Neuronal stem cell (in vitro differentiated cells): ENCODE results near the gene UCHL1.
"Not testable (repeated sequence)": the region's sequence is repeated elsewhere in the genome, so short reads cannot be mapped to it uniquely, and the experiment has no call there.

Experiments
- DNase-seq: peaks from one replicate; pipeline ENCODE4 v3.0.0-alpha.2; 2013; ENCODE audit warnings: low spot score
- H2AFZ ChIP-seq: one replicate; pipeline ENCODE4 v1.6.1; 2013; ENCODE audit warnings: mild to moderate bottlenecking, low read length, inconsistent platforms
- H2AK5ac ChIP-seq: 2 replicates; pipeline ENCODE4 v1.6.1; 2013; ENCODE audit warnings: low read depth, mild to moderate bottlenecking, inconsistent platforms, low read length, moderate library complexity, mixed read lengths
- H2BK120ac ChIP-seq: 2 replicates; pipeline ENCODE4 v1.6.1; 2013; ENCODE audit warnings: low read depth, mild to moderate bottlenecking, inconsistent platforms, low read length, moderate library complexity, mixed read lengths
- H2BK12ac ChIP-seq: one replicate; pipeline ENCODE4 v1.6.1; 2013; ENCODE audit warnings: low read length, inconsistent platforms
- H2BK15ac ChIP-seq: 2 replicates; pipeline ENCODE4 v1.6.1; 2013; ENCODE audit warnings: mild to moderate bottlenecking, low read length, inconsistent platforms, mixed read lengths
- H2BK5ac ChIP-seq: one replicate; pipeline ENCODE4 v1.6.1; 2013; ENCODE audit warnings: inconsistent platforms, mild to moderate bottlenecking, low read length, moderate library complexity
- H3K14ac ChIP-seq: one replicate; pipeline ENCODE4 v1.6.1; 2013; ENCODE audit warnings: low read length, inconsistent platforms
- H3K18ac ChIP-seq: 2 replicates; pipeline ENCODE4 v1.6.1; 2013; ENCODE audit warnings: low read length, inconsistent platforms
- H3K23ac ChIP-seq: 2 replicates; pipeline ENCODE4 v1.6.1; 2013; ENCODE audit warnings: low read depth, mild to moderate bottlenecking, mixed read lengths, low read length, inconsistent platforms; ENCODE audit not compliant: poor library complexity
- H3K27ac ChIP-seq: replicated peaks from 3 replicates; pipeline ENCODE4 v1.5.1; 2013; ENCODE audit warnings: low read length, inconsistent platforms
- H3K27me3 ChIP-seq, 3 experiments: 2 replicates each; pipeline ENCODE4 v1.6.1; 2013; ENCODE audit warnings: low read length in 3 of 3, mild to moderate bottlenecking in 2 of 3, inconsistent platforms in 1 of 3, low read depth in 1 of 3, mixed read lengths in 1 of 3, moderate library complexity in 1 of 3; ENCODE audit not compliant: control insufficient read depth in 3 of 3, insufficient read depth in 3 of 3
- H3K36me3 ChIP-seq, 2 donors: replicated peaks in 1 of 2; 2 replicates each; pipeline ENCODE4 v1.6.1; 2013; ENCODE audit warnings: low read length in 2 of 2; ENCODE audit not compliant: control insufficient read depth in 2 of 2, insufficient read depth in 2 of 2
- H3K4ac ChIP-seq: 2 replicates; pipeline ENCODE4 v1.6.1; 2013; ENCODE audit warnings: inconsistent platforms, mild to moderate bottlenecking, low read length, moderate library complexity
- H3K4me1 ChIP-seq, 2 donors: 1 replicate in 1 of 2; 2 replicates in 1 of 2; pipeline ENCODE4 v1.6.1; 2013; ENCODE audit warnings: low read length in 2 of 2, low read depth in 1 of 2; ENCODE audit not compliant: control insufficient read depth in 2 of 2, insufficient read depth in 1 of 2
- H3K4me2 ChIP-seq: one replicate; pipeline ENCODE4 v1.6.1; 2013; ENCODE audit warnings: mild to moderate bottlenecking, low read length, inconsistent platforms; ENCODE audit not compliant: insufficient read depth, poor library complexity, severe bottlenecking
- H3K4me3 ChIP-seq, 2 donors: 2 replicates each; pipeline ENCODE4 v1.5.1; 2013; ENCODE audit warnings: low read length in 2 of 2, mild to moderate bottlenecking in 2 of 2, inconsistent platforms in 1 of 2, moderate library complexity in 1 of 2
- H3K79me1 ChIP-seq: one replicate; pipeline ENCODE4 v1.6.1; 2013; ENCODE audit warnings: low read depth, mild to moderate bottlenecking, inconsistent platforms, low read length, moderate library complexity
- H3K9ac ChIP-seq: one replicate; pipeline ENCODE4 v1.6.1; 2013; ENCODE audit warnings: mild to moderate bottlenecking, low read depth, low read length, inconsistent platforms; ENCODE audit not compliant: poor library complexity
- H3K9me3 ChIP-seq, 2 donors: replicated peaks in 1 of 2; 2 replicates each; pipeline versions ENCODE3 to v1.6.1; 2013; ENCODE audit warnings: low read length in 2 of 2, mild to moderate bottlenecking in 2 of 2, inconsistent platforms in 1 of 2, low read depth in 1 of 2, mixed read lengths in 1 of 2, moderate library complexity in 1 of 2; ENCODE audit not compliant: control insufficient read depth in 2 of 2, insufficient read depth in 1 of 2
- H4K8ac ChIP-seq: one replicate; pipeline ENCODE4 v1.6.1; 2013; ENCODE audit warnings: low read depth, mild to moderate bottlenecking, inconsistent platforms, low read length, moderate library complexity
- H4K91ac ChIP-seq: one replicate; pipeline ENCODE4 v1.6.1; 2013; ENCODE audit warnings: low read length, low read depth, mild to moderate bottlenecking, inconsistent platforms; ENCODE audit not compliant: poor library complexity
- WGBS, 2 donors: extraction: QIAGEN DNeasy Blood & Tissue Kit; methylation state at CpG; one replicate each; pipeline ENCODE4 v1.1.7; 2013; ENCODE audit warnings: missing lambda C conversion rate in 2 of 2, mixed read lengths in 1 of 2; ENCODE audit not compliant: insufficient read length in 2 of 2, insufficient replicate concordance in 1 of 2; ENCODE audit errors: extremely low coverage in 2 of 2; 5-methylcytosine and 5-hydroxymethylcytosine counted together

The UCHL1 gene

DNA sequence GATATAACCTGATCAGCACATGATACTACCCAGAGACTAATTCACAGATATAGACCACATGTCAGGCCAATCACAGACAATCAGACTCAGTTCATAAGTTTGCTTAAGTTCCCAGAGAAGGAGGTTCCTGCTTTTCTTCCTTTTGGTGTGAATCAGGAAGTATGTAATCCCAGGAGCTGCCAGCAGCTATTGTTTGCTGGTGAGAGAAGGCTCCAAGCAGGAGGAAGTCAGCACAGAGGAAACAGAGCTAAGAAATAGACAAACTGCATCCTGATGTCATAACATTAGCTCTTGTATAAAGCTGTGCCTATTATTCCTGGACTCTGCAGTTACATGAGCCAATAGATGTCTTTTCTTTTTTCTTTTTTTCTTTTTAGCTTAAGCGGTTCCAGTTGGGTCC is 50.9 kb downstream of the UCHL1 start:
- H2BK120ac ChIP-seq = no peak overlapping the region
- H3K9ac ChIP-seq = no peak overlapping the region
- no peak overlapping the region for H3K4me3 ChIP-seq
- H3K14ac ChIP-seq = no peak overlapping the region
- peaks cover 2 to 15% of the 10 kb centered on the region in 2 donors for H3K9me3 ChIP-seq
- no peak overlapping the region for H4K91ac ChIP-seq
- no peak overlapping the region for H4K8ac ChIP-seq
- H2BK15ac ChIP-seq = no peak overlapping the region
- no peak overlapping the region for H3K4ac ChIP-seq
- H3K27ac ChIP-seq = no peak overlapping the region
- no peak overlapping the region for H2AK5ac ChIP-seq
- no peak overlapping the region for H2AFZ ChIP-seq
- H3K36me3 ChIP-seq = no peaks in the 10 kb centered on the region
- no peak for DNase-seq
- no peak overlapping the region for H2BK5ac ChIP-seq
- no peak overlapping the region for H3K18ac ChIP-seq
- no peak overlapping the region for H3K4me2 ChIP-seq
- no peaks in the 10 kb centered on the region for H3K79me1 ChIP-seq
- no peaks in the 10 kb centered on the region for H3K27me3 ChIP-seq
- no CpG with 5 or more reads among the region's 1 CpG for WGBS, 2 donors
- no peak overlapping the region for H3K23ac ChIP-seq
- H3K4me1 ChIP-seq = no peaks in the 10 kb centered on the region
- H2BK12ac ChIP-seq = no peak overlapping the region

DNA sequence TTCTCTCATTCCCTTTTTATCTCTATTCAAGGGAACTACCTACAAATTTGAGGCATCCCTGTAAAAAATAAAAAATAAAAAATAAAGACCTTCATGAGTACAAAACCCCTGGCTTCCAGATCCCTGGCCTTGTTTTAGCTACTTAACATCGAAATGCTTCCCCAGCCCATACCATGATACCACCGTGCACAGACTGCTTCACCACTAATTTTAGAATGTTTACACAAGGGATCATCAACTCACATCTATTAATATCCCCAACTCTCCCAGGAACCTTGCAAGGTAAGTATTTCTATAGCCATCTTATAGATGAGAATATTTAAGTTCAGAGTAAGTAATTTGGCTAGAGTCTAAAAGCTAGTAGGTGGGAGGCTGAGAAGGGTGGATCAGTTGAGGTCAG is 51.7 kb downstream of the UCHL1 start:
- H3K4me2 ChIP-seq = no peak overlapping the region
- H3K4me1 ChIP-seq = no peaks in the 10 kb centered on the region
- H3K36me3 ChIP-seq = no peaks in the 10 kb centered on the region
- H4K8ac ChIP-seq = no peak overlapping the region
- H2BK15ac ChIP-seq = no peak overlapping the region
- no peak overlapping the region for H2AFZ ChIP-seq
- no peak overlapping the region for H2BK5ac ChIP-seq
- H4K91ac ChIP-seq = no peak overlapping the region
- no peak overlapping the region for H3K18ac ChIP-seq
- H2AK5ac ChIP-seq = no peak overlapping the region
- no peak overlapping the region for H3K4ac ChIP-seq
- H3K14ac ChIP-seq = no peak overlapping the region
- no peak overlapping the region for H2BK12ac ChIP-seq
- WGBS, 2 donors = no CpG with 5 or more reads among the region's 2 CpGs
- H3K9ac ChIP-seq = no peak overlapping the region
- no peak for DNase-seq
- H3K27ac ChIP-seq = no peak overlapping the region
- peaks cover 2 to 15% of the 10 kb centered on the region in 2 donors for H3K9me3 ChIP-seq
- H3K27me3 ChIP-seq = no peaks in the 10 kb centered on the region
- H3K4me3 ChIP-seq = no peak overlapping the region
- no peak overlapping the region for H3K23ac ChIP-seq
- H2BK120ac ChIP-seq = no peak overlapping the region
- no peaks in the 10 kb centered on the region for H3K79me1 ChIP-seq

DNA sequence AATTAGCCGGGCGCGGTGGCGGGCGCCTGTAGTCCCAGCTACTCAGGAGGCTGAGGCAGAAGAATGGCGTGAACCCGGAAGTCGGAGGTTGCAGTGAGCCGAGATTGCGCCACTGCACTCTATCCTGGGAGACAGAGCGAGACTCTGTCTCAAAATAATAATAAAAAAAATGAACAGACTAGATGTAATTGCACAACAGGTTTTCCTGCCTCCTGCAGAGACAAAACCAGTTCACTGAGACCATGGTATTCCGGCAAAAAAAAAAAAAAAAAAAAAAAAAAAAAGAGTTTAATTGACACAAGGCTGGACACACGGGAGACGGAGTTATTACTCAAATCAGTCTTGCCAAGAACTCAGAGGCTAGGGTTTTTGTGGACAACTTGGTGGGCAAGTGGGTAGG is 58.7 kb downstream of the UCHL1 start:
- not testable (repeated sequence) for H2BK5ac ChIP-seq, H3K9ac ChIP-seq, H3K9me3 ChIP-seq, H3K27ac ChIP-seq, H3K18ac ChIP-seq, H2BK120ac ChIP-seq, DNase-seq, H3K4ac ChIP-seq, H4K91ac ChIP-seq, H2BK15ac ChIP-seq, H3K14ac ChIP-seq, H2AK5ac ChIP-seq, H2BK12ac ChIP-seq, H3K23ac ChIP-seq, H3K4me2 ChIP-seq, H3K36me3 ChIP-seq, H4K8ac ChIP-seq, H3K79me1 ChIP-seq, H3K4me1 ChIP-seq, H2AFZ ChIP-seq, H3K27me3 ChIP-seq, H3K4me3 ChIP-seq
- no CpG with 5 or more reads among the region's 14 CpGs for WGBS, 2 donors

DNA sequence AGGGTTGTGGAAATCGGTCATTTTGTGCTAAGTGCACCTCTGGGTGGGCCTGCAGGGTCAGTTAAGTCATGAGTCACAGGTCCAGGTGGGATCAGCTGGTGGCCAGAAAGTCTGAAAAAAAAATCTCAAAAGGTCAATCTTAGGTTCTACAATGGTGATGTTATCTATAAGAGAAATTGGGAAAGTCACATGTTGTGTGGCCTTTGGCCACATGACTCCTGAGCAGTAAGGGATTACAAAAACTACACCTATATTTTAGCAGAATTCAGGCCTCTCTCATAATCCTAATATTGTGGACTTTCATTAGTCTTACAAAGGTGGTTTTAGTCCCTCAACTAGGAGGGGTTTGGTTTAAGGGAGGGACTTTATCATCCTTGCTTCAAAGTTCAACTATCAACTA is 59.1 kb downstream of the UCHL1 start:
- Histone ChIP-seq H3K36me3 (no peaks in the 10 kb centered on the region), H2BK120ac (no peak overlapping the region), H3K4me2 (no peak overlapping the region), H3K9ac (no peak overlapping the region), H3K4me3 (no peak overlapping the region), H4K8ac (no peak overlapping the region), H2AFZ (no peak overlapping the region), H3K4ac (no peak overlapping the region), H2BK12ac (no peak overlapping the region), H3K18ac (no peak overlapping the region), H3K27me3 (peaks cover 0 to 2% (median 0%) of the 10 kb centered on the region in 3 experiments), H2BK5ac (no peak overlapping the region), H4K91ac (no peak overlapping the region), H2BK15ac (no peak overlapping the region), H3K27ac (no peak overlapping the region), H2AK5ac (no peak overlapping the region), H3K23ac (no peak overlapping the region), H3K9me3 (peaks cover 2% of the 10 kb centered on the region in 2 donors), H3K4me1 (peaks cover 0 to 2% of the 10 kb centered on the region in 2 donors), H3K14ac (no peak overlapping the region), H3K79me1 (no peaks in the 10 kb centered on the region)
- DNase-seq = no peak
- WGBS, 2 donors = no CpG with 5 or more reads among the region's 1 CpG
